NCI-H1048 (cell line): ENCODE data around the gene SEMA3C.
A peak's percentile ranks its signal among the peaks of the same experiment; 100 is the strongest.

Experiments
- DNase-seq: peaks from one replicate; lab custom pipeline; 2025; lab: John Stamatoyannopoulos, UW

The SEMA3C gene

GRCh38 chr7:80734011-80734410, 184.8 kb downstream of the SEMA3C start:
- no peak for DNase-seq

GRCh38 chr7:80733333-80733915, 185.4 kb downstream of the SEMA3C start:
- no peak for DNase-seq

- no peak for DNase-seq
These were observed 186.2 kb downstream of the SEMA3C start for GRCh38 chr7:80732630-80733029.

GRCh38 chr7:80731281-80731680, 187.6 kb downstream of the SEMA3C start:
- no peak for DNase-seq

GRCh38 chr7:80729591-80730320, 189.1 kb downstream of the SEMA3C start:
- DNase-seq: no peak

- no peak for DNase-seq
These were observed 192.2 kb downstream of the SEMA3C start for GRCh38 chr7:80726666-80727065.

- no peak for DNase-seq
These were observed 193.7 kb downstream of the SEMA3C start for GRCh38 chr7:80725181-80725611.

GRCh38 chr7:80724249-80724871, 194.5 kb downstream of the SEMA3C start:
- no peak for DNase-seq

- DNase-seq: no peak
These were observed 196.1 kb downstream of the SEMA3C start for GRCh38 chr7:80722616-80723195.

GRCh38 chr7:80721883-80722615, 196.8 kb downstream of the SEMA3C start:
- DNase-seq: no peak

GRCh38 chr7:80720146-80720545, 198.7 kb downstream of the SEMA3C start:
- no peak for DNase-seq

GRCh38 chr7:80719261-80719660, 199.6 kb downstream of the SEMA3C start:
- no peak for DNase-seq

GRCh38 chr7:80711531-80711930, 207.3 kb downstream of the SEMA3C start:
- no peak for DNase-seq

- no peak for DNase-seq
These were observed 210.7 kb downstream of the SEMA3C start for GRCh38 chr7:80708123-80708522.

GRCh38 chr7:80707318-80707717, 211.5 kb downstream of the SEMA3C start:
- no peak for DNase-seq

GRCh38 chr7:80705130-80705781, 213.6 kb downstream of the SEMA3C start:
- DNase-seq: no peak

- DNase-seq: no peak
These were observed 215.6 kb downstream of the SEMA3C start for GRCh38 chr7:80703272-80703671.

GRCh38 chr7:80699721-80700256, 219.1 kb downstream of the SEMA3C start:
- DNase-seq: no peak

- peak; percentile 35 for DNase-seq
These were observed 219.7 kb downstream of the SEMA3C start for GRCh38 chr7:80699045-80699638.
